OCI-M2 (cell line): ENCODE data around the gene LRP5.
"Not testable (repeated sequence)": the region's sequence is repeated elsewhere in the genome, so short reads cannot be mapped to it uniquely, and the experiment has no call there.

Experiments used
- DNase-seq: peaks from one replicate; lab custom pipeline; 2025; ENCODE audit not compliant: unreplicated experiment; lab: John Stamatoyannopoulos, UW

LRP5 gene

GRCh38 chr11:68282141-68282860 is 30.1 kb upstream of the LRP5 start:
- no peak for DNase-seq

DNA sequence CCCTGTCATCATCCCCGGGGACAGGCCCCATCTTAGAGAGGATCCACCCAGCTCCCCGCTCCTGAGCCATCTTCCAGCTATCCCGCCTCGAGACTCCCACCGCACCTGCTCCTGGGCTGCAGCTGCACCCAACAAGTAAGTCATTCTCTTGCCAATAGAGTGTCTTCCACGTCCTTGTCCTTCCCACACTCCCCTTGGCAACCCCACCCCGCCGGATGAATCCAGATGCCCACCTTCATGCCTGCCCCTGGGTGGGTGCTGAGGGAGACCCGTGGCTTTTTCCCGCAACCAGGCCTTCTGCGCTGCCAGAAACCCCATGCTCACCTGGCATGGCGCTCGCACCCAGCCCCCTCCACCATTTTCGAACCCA is 29.5 kb upstream of the LRP5 start:
- no peak for DNase-seq

DNA sequence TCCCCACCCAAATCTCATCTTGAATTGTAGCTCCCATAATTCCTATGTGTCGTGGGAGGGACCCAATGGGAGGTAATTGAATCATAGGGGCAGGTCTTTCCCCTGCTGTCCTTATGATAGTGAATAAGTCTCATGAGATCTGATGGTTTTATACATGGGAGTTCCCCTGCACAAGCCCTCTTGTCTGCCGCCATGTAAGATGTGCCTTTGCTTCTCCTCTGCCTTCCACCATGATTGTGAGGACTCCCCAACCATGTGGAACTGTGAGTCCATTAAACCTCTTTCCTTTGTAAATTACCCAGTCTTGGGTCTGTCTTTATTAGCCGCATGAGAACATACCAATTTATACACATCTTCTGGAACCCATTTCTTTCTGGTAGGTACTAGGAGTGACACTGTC is 27.8 kb upstream of the LRP5 start:
- DNase-seq = not testable (repeated sequence)

DNA sequence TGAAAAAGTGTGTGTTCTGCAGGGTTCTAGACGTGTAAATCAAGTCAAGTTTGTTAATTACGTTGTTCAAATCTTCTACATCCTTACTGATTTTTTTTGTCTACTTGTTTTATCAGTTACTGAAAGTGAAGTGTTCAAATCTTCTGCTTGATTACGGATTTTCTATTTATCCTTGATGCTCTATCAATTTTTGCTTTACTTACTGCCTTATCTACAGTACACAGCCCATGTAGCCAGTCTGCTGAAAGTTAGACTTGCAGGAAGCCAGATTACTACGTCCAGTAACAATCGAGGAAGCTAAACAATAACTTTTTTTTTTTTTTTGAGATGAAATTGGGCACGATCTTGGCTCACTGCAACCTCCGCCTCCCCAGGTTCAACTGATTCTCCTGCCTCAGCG is 25.0 kb upstream of the LRP5 start:
- no peak for DNase-seq

GRCh38 chr11:68289456-68289855 is 22.9 kb upstream of the LRP5 start:
- DNase-seq = no peak

GRCh38 chr11:68293708-68294107 is 18.7 kb upstream of the LRP5 start:
- DNase-seq = no peak

- DNase-seq = no peak
Observed at GRCh38 chr11:68295271-68295670, 17.1 kb upstream of the LRP5 start.

DNA sequence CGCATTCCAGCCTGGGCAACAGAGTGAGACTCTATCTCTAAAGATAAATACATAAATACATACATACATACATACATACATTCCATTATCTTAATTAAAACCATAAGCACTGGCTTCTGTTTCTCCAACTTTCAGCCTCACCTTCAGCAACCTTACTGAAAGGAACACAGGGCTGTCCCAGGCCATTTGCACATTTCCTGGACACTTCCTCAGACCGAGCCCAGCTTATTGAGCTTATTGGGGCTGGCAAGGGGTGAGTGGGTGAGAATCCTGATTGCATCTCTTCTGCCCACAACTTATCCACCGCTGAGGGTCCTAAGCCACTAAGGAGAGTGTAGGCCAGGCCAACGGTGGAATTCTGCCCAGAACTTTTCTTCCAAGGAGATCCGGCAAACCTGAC is 16.5 kb upstream of the LRP5 start:
- DNase-seq = no peak

DNA sequence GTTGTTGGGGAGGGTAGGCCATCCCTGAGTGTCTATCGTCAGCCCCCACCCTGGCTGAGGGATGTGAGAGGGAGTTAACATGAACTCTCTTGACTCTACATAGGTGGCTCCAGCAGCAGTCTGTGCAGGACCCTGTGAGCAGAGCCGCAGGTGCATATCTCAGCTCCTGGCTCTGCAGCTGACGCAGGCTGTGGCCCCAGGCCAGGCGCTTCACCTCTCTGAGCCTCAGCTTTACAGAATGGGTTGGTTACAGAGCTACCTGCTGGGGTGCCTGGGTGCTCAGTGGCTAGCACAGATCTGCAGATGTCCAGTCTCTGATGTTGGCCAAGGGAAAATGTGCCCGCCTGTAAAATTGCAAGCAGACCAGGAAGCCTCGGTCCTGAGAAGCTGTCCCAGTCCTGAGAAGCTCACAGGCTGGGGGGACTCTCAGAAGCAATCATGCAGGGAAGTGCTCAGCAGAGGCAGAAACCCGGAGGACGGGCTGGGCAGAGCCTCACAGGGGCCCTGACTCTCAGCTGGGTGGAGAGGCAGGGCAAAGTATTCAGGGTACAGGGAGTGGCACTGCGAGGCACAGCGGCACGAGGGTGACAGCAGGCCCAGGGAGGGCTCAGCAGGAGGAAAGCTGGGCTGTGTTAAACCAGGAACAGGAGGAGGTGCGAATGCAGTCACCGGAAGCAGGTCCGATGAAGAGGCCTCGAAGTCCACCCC is 15.9 kb upstream of the LRP5 start:
- no peak for DNase-seq

DNA sequence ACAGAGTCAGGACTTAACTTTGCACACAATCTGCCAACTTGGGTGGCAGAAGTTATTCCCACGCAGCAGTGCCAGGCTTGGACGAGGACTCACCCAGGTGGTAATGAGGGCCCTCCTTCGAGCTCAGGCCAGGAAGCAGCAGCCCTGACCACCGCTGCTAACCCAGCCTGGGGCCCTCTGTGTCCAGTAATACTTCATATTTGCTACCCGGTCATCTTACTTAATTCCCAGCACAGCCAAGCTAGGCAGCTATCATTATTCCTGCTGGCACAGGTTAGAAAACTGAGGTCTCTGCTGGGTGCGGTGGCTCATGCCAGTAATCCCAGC is 15.4 kb upstream of the LRP5 start:
- DNase-seq = no peak

GRCh38 chr11:68297494-68297811 is 14.9 kb upstream of the LRP5 start:
- no peak for DNase-seq

DNA sequence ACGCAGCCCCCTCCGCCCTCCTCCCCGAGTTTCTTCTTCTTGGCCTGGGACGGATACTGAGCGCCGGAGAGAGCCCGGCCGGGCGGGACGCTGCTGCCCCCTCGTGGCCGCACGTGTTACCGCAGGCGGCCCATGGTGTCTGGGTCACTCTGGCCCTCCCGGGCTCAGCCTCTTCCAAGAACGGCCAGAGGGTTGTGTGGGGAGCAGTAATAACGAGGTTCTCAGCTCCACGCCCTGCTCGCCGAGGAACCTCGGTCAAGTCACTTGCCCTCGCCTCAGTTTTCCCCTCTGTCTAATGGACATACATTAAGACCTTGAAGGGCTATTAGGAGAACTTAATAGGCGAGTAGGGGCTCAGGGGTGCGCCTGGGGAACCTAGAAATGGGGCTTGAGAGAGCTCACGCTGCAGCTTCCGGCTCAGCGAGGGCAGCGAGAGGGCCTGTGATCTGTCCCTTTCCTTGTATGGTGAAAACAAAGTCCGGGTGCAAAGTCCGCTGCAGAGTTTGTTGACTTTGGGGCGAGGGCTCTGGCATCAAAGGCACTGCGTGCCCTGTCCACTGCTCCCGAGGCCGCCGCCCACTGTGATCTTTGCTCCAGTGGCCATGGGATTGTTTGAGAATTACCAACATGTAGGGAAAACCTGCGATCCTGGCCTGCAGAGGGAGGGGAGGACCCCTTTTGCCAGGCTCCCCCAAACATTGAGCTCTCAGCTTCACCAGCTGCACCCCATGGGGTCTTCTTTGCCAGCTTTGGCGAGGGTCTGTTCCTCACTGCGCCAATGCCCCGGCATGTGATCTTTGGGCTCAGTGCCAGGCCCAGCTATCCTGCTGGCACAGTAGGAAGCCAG is 14.4 kb upstream of the LRP5 start:
- peak; percentile 22 for DNase-seq

GRCh38 chr11:68298659-68299516 is 13.5 kb upstream of the LRP5 start:
- DNase-seq = no peak

DNA sequence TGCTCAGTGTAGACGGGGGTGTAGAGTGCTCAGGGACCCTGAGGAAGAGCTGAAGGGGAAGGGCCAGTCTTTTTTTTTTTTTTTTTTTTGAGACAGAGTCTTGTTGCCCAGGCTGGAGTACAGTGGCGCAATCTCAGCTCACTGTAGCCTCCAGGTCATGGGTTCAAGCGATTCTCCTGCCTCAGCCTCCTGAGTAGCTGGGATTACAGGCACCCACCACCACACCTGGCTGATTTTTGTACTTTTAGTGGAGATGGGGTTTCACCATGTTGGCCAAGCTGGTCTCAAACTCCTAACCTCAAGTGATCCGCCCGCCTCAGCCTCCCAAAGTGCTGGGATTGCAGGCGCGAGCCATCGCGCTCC is 12.9 kb upstream of the LRP5 start:
- DNase-seq = not testable (repeated sequence)

DNA sequence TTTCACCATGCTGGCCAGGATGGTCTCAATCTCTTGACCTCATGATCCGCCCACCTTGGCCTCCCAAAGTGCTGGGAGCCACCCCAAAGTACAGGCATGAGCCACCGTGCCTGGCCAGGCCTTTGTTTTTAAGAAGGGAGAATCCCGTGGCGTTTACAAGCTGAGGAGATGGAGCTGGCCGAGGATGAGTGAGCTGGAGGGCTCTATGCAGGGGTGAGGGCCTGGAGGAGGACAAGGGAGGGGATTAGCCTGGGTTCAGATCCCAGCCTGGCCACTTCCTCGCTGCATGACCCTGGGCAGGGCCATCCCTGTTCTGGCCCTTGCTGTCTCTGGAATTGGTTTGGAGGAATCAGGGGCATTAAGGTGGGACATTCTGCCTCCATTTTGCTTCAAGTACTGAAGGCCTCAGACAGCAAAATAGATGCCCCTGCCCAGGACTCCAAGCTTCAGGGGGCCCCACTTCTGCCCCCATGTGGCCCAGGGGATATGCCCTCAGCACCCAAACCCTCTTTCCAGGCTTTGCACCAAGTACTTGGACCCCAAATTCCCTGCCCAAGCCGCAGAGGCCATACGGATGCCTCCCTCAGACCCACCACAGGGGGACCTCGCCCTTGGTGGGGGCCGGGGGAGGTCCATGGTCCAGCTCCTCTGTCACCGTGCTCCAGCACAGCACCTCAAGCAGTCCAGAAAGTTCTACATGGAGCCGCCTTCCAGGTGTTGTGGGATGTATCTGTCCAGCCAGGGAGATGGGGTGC is 12.1 kb upstream of the LRP5 start:
- DNase-seq = no peak

- DNase-seq = no peak
Observed at GRCh38 chr11:68302256-68302655, 10.1 kb upstream of the LRP5 start.

GRCh38 chr11:68302670-68303069 is 9.7 kb upstream of the LRP5 start:
- DNase-seq = no peak

- no peak for DNase-seq
Observed at GRCh38 chr11:68303083-68303482, 9.3 kb upstream of the LRP5 start.

DNA sequence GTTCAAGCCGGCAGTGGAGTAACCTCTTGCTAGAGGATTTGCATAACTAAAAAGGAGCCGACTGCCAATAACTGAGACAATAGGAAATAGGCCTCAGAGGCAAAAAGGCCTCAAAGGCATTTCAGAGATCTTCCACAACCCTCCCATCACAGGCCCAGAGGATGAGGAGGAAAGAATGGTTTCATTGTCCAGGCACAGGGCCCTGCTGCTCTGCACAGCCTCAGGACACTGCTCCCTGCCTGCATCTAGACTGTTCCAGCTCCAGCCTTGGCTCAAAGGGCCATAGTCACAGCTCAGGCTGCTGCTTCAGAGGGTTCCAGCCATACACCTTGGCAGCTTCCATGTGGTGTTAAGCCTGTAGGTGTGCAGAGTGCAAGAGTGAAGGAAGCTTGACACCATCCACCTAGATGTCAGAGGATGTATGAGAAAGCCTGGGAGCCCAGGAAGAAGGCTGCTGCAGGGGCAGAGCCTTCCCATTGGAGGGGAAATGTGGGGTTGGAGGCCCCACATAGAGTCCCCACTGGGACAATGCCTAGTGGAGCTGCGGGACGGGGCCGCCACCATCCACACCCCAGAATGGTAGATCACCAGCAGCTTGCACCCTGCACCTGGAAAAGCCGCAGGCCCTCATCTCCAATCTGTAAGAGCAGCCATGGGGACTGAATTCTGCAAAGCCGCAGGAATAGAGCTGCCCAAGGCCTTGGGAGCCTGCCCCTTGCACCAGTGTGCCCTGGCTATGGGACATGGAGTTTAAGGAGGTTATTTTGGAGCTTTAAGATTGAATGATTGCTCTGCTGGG is 8.2 kb upstream of the LRP5 start:
- no peak for DNase-seq

DNA sequence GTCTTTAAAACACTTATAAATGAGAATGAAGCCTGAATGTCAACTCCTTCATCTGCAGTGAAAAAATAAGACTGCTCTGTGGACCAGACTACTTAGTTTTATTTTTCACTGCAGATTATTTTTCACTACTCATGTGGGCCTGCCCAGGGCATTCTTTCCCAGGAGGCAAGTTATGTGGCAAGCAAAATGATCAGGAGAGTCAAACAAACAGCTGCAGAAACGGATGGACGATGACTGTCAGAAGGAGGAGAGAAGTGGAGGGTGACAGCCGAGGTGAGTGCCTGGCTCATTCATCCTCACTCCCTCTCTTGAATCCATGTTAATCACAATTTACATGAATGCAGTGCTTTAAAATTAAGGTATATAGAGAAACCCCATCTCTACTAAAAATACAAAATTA is 5.8 kb upstream of the LRP5 start:
- DNase-seq = no peak
